Stimulated activated CD4-positive, alpha-beta T cell treated with anti-CD3 and anti-CD28 coated beads, Interleukin-12 subunit alpha, Interleukin-12 subunit beta, amount 100 ng/mL, for 4 hours (primary cell): ENCODE data around the gene MLST8.
A peak's percentile ranks its signal among the peaks of the same experiment; 100 is the strongest.

Experiments used
- DNase-seq: peaks from one replicate; pipeline ENCODE4 v3.0.0-alpha.2; 2020

MLST8 gene

GRCh38 chr16:2173916-2174315 lies 31.3 kb upstream of the MLST8 start:
- DNase-seq: no peak

- DNase-seq: no peak
Observed at GRCh38 chr16:2174396-2175131, 30.7 kb upstream of the MLST8 start.

GRCh38 chr16:2175454-2175853 lies 29.8 kb upstream of the MLST8 start:
- no peak for DNase-seq

DNA sequence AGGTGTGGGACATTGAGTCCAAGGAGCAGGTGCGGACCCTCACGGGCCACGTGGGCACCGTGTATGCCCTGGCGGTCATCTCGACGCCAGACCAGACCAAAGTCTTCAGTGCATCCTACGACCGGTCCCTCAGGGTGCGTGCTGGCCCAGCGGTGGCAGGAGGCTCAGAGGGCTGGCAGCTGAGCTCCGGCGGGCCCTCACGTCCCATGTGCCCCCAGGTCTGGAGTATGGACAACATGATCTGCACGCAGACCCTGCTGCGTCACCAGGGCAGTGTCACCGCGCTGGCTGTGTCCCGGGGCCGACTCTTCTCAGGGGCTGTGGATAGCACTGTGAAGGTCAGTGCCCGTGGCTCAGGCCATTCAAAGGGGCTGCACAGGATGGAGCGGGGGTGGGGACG lies 29.2 kb upstream of the MLST8 start:
- no peak for DNase-seq

- no peak for DNase-seq
Observed at GRCh38 chr16:2177101-2177500, 28.2 kb upstream of the MLST8 start.

- no peak for DNase-seq
Observed at GRCh38 chr16:2177561-2177960, 27.7 kb upstream of the MLST8 start.

- peak; percentile 28 for DNase-seq
Observed at GRCh38 chr16:2178321-2179106, 26.7 kb upstream of the MLST8 start.

- DNase-seq: no peak
Observed at GRCh38 chr16:2179107-2179501, 26.1 kb upstream of the MLST8 start.

- DNase-seq: no peak
Observed at GRCh38 chr16:2179576-2179975, 25.7 kb upstream of the MLST8 start.

DNA sequence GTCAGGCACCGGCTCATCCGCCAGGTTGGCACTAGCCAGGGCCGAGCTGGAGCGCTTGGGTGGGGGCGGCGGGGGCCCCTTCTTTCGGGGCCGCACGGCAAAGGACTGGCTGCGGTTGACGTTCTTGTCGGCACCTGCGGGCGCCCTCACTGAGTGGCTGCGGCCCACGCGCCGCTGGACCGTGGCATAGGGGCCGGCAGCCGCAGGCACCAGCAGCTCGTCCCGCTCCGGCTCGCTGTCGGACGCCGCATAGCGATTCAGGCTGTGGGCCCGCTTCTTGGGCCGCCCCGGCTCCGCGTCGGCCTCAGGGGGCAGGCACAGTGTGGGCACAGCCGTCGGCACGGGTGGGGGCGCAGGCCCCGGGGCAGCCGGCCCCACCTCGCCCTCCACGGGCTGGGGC lies 24.8 kb upstream of the MLST8 start:
- DNase-seq: no peak

DNA sequence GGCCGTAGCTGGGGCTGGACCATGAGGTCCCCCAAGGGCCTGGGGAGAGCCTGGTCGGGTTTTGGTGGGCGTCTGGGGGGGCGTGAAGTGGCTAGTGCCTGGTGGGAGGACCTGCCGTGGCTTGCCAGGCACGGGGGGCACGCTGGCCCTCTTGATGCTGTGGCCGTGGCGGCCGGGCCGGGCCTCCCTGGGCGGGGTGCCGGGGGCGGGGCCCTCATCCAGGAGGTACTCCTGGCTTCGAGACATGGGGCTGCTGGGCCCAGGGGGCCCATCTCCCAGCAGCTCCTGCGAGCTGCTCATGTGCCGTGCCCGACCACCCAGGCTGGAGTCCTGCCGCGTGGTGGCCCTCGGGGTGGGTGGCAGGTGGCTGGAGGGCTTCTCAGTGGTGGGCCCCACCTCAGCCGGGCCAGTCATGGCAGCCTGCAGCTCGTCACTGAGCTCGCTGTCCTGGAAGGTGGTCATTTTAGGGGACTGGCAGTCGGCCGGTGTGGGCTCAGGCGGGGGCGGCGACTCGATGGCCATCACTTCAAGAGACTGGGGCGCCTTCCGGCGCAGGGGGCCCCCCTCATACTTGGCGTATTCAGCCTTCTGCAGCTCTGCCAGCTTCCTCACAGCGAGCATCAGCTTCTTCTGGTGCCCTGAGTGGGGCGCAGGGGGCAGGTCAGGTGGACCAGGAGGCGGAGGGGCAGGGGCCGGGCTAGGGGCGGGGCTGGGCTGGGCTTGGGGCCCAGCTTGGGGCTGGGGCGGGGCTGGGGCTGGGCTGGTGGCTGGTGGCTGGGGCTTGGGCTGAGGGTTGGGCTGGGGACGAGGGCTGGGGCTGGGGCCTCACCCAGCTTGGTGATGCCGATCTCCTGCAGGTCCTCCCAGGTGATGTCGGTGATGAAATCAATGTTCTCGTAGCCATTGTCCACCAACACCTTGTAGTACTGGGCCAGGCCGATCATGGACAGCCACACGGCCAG lies 24.0 kb upstream of the MLST8 start:
- DNase-seq: no peak

DNA sequence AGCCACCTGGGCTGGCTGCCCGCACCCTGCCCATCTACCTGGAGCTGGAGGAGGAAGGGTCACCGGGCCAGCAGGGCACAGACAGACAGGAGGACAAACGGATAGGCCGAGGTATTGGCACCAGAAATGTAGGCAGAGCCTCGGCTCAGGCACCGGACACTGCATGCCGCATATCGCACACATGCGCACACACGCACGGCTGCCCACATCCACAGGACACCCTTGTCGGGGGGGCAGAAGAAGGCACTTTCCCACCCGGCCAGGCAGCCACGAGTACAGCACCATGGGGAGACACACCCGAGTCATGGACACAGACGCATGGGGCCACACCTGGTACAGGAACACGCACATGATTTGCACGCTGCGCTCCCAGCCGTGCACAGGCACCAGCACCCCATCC lies 23.3 kb upstream of the MLST8 start:
- DNase-seq: no peak

DNA sequence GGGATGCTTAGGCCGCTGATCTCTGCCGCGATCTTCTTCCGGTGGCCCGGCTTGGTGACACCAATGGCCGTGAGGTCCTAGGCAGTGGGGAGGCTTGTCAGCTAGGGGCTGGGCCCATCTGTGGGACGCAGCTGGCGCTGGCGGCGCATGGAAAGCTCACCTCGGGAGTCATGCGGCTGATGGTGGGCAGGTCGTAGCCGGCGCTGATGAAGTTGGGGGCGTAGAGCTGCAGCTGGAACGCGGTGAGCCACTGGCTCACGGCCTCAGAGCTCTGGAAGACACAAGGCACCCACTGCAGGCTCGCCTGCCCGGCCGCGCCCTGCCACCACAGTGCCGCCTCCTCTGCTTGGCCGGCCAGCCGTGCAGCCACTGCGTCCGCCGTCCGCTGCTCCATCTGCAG lies 21.6 kb upstream of the MLST8 start:
- no peak for DNase-seq

- DNase-seq: no peak
Observed at GRCh38 chr16:2184346-2184745, 20.9 kb upstream of the MLST8 start.

DNA sequence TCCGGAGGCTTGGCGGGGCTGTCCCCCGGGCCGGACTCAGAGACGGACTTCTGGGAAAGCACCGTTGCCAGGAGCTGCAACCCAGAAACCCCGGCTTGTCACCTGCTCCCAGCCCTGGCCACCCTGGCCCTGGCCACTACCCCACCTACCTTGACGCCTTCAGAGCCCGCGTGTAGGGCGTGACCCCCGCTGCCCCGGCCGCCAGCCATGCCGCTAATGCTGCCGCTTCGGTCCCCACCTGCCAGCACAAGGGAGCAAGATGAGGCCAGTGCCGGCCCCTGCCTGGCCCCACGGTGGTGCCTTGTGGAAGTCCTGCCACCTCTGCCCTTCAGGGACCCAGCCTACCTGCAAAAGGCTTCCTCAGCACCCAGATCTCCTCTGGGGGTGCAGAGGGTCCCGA lies 20.3 kb upstream of the MLST8 start:
- DNase-seq: no peak

DNA sequence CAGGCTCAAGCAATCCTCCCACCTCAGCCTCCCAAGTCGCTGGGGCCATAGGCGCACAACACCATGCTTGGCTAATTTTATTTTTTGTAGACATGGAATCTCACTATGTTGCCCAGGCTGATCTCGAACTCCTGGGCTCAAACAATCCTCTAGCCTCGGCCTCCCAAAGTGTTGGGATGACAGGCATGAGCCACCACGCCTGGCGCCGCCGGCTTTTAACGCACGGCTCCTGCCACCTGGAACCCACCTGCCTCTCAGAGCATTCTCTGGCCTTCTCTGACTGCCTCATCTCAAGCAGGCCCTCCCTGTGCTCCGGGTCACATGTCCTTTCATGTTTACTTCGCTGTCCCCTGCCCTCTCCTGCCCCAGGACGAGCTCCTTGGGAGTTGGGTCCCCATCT lies 19.2 kb upstream of the MLST8 start:
- no peak for DNase-seq

DNA sequence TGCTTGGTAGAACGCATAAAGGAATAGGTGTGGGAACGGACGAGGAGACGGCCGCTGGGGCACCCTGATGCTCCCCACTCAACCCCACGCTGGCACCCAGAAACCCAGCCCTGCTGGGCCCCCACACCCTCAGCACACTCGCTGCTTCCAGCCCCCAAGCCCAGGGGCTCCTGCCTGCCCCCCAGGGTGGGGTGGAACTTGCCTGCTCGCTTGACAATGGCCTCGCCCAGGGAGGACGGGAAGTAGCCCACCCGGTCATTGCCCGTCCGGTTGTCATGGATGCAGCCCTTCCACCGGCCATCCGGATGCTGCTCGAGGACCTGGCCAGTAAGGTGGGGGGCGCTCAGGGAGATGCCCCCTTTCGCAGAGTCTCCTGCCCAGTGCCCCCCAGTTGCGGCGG lies 18.7 kb upstream of the MLST8 start:
- no peak for DNase-seq

DNA sequence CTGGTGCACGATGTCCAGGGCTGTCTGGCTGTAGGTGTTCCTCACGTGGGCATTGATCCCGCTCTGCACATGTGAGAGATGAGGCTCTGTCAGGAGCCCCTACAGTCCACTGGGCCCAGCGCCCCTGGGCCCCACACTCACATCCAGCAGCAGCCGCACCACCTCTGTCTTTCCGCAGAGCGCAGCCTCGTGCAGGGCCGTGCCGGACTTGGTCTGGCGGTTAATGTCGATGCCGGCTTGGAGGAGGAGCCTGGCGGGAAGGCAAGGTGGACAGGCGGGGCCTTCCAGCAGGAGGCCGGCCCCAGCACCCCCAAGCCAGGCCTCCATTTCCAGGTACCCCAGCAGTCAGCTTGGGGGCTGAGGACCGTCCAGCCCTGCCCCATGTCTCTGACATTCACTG lies 18.0 kb upstream of the MLST8 start:
- DNase-seq: no peak

DNA sequence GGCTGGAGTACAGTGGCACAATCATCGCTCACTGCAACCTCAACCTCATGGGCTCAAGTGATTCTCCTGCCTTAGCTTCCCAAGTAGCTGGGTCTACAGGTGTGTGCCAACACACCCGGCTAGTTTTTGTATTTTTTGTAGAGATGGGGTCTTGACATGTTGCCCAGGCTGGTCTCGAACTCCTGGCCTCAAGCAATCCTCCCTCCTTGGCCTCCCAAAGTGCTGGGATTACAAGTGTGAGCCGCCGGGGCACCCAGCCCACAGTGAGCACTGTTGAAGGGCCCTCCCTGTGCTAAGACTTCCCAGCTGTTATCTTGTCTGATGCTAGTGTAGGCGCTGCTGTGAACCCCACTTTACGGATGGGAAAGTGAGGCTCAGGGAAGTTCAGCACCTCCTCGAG lies 16.9 kb upstream of the MLST8 start:
- no peak for DNase-seq

- no peak for DNase-seq
Observed at GRCh38 chr16:2189252-2189893, 15.9 kb upstream of the MLST8 start.

DNA sequence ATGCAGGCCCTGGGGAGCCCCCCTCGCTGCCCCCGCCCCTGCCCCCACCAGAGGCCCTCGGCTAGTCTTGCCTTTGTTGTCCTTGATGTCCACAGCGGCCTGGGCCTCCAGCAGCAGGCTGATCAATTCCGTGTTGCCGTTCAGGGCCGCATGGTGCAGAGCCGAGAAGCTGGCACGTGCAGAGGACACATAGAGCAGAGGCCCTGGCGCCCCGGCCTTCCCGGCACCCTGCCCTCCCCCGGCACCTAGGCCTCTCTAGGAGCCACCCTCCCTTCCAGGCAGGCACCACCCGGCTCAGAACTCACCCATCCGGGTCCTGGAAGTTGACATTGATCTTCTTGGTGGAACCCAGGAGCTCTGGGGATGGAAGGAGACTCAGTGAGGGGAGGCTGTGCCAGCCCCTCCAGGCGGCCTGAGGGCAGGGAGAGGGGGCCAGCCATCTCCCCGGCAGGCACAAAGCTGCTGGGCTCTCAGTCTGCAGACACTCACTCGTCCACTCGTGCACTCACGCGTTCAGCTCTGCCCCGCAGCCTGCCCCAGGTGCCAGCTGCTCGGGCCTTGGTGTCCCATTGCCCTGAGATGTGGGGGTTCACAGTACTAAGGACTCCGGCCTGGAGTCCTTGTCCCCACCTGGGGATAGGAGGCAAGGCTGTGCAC lies 15.1 kb upstream of the MLST8 start:
- no peak for DNase-seq

DNA sequence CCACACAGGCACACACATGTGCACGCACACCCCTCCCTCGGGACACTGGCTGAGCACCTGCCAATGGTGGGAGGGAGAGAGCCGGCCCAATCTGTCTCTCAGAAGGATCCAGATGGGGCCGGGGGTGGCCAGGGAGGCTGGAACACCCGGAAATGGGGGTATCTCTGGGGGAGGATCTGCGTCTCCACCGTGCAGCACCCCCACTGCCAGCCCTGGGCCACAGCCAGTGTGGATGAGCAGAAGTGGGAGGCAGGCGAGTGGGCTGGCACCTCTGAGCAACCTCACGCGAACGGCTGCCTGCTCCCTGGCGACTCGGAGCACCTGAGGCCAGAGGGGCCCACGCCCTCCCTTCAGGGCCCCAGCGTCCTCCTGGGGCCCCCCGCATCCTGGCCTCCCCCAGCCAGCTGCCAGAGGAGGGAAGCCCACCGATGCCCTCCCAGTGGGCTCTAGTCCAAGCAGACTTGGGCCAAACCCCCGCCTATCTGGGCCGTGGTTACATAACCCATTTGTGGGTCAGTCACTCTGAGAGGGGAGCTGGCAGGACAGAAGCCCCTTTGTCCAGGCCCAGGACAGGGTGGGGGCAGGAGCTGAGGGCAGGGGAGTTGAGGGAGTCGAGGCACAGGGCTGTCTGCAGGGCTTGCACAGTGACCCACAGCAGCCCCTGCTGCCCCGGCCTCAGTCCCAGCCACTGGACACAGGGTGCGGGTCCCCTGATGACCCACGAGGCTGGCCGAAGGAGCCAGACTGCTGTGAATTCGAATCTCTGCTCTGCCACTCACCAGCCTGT lies 14.4 kb upstream of the MLST8 start:
- no peak for DNase-seq
